Choroid plexus epithelial cell (primary cell): ENCODE measurements around the gene ABTB2.

ENCODE experiments used
- DNase-seq: peaks from one replicate; pipeline ENCODE4 v3.0.0-alpha.2; 2010; ENCODE audit warnings: low read depth
- H3K4me3 ChIP-seq: 2 replicates; pipeline ENCODE4 v1.5.1; 2011; ENCODE audit warnings: low read depth, mild to moderate bottlenecking, control low read depth, low read length, moderate library complexity
- CTCF ChIP-seq: conservative IDR thresholded peaks from 2 replicates; pipeline ENCODE4 v1.5.1; 2011; ENCODE audit warnings: low read depth, mild to moderate bottlenecking, control low read depth, inconsistent platforms, low read length, moderate library complexity

Gene ABTB2

GRCh38 chr11:34356576-34356912 lies 1.3 kb downstream of the ABTB2 start:
- DNase-seq = peak; percentile 44
- TF ChIP-seq CTCF = no peak
- H3K4me3 ChIP-seq = peak overlapping the region; percentile 64

GRCh38 chr11:34356130-34356529 lies 1.7 kb downstream of the ABTB2 start:
- peak overlapping the region; percentile 64 for H3K4me3 ChIP-seq
- no peak for TF ChIP-seq CTCF
- DNase-seq = no peak

GRCh38 chr11:34355726-34356125 lies 2.1 kb downstream of the ABTB2 start:
- TF ChIP-seq CTCF = no peak
- DNase-seq = no peak
- H3K4me3 ChIP-seq = no peak overlapping the region

GRCh38 chr11:34354782-34355181 lies 3.0 kb downstream of the ABTB2 start:
- no peak for DNase-seq
- no peak for TF ChIP-seq CTCF
- no peak overlapping the region for H3K4me3 ChIP-seq

GRCh38 chr11:34353881-34354280 lies 3.9 kb downstream of the ABTB2 start:
- H3K4me3 ChIP-seq = no peak overlapping the region
- no peak for DNase-seq
- TF ChIP-seq CTCF = no peak

- TF ChIP-seq CTCF = no peak
Observed at GRCh38 chr11:34351687-34352469, 5.9 kb downstream of the ABTB2 start.

GRCh38 chr11:34351051-34351450 lies 6.8 kb downstream of the ABTB2 start:
- H3K4me3 ChIP-seq = no peak overlapping the region
- no peak for TF ChIP-seq CTCF
- DNase-seq = no peak

More at GRCh38 chr11:34351687-34352469, 5.9 kb downstream of the ABTB2 start:
- DNase-seq = no peak
- H3K4me3 ChIP-seq = no peak overlapping the region
